Endothelial cell of umbilical vein (primary cell): Measurements from ENCODE around the gene GRM8. TPM values are rescaled to one million over a fixed set of nuclear protein-coding genes. Genes with fewer than 3 reads are reported as not detected.
"Not testable (repeated sequence)": the region's sequence is repeated elsewhere in the genome, so short reads cannot be mapped to it uniquely, and the experiment has no call there.

Experiments
- BruUV-seq: library from RNA; stranded (reverse); fragments of 400-500 nt; replicated peaks from 2 replicates; lab custom pipeline; 2021; lab: Mats Ljungman, UMichigan
- CTCF ChIA-PET: fragments of 300-600, 350-600 bp; sonication (Branson Sonifier 250); formaldehyde crosslinking; loops from one replicate; lab custom pipeline; 2021; ENCODE audit warnings: antibody characterized with exemption, inconsistent platforms; lab: Charles Lee
- POLR2A ChIA-PET: fragments of 300-600, 350-600 bp; sonication (Branson Sonifier 250); formaldehyde crosslinking; loops from one replicate; lab custom pipeline; 2021; ENCODE audit warnings: antibody characterized with exemption, inconsistent platforms; lab: Charles Lee
- DNase-seq: peaks from one replicate; pipeline ENCODE4 v3.0.0-alpha.2; 2011; ENCODE audit warnings: low read depth, low spot score
- FAIRE-seq: peaks from 2 replicates; lab custom pipeline; 2011; peaks lifted over from hg19 to GRCh38; lab: Jason Lieb, UNC
- H2AFZ ChIP-seq: 2 replicates; pipeline ENCODE4 v1.6.0; 2012; ENCODE audit warnings: low read depth, low read length, control low read depth, inconsistent platforms
- H3K27ac ChIP-seq: 2 replicates; pipeline ENCODE4 v1.5.1; 2011; ENCODE audit warnings: low read depth, mild to moderate bottlenecking, control low read depth, low read length, moderate library complexity; ENCODE audit not compliant: insufficient read depth
- H3K27me3 ChIP-seq, 2 experiments: 2 replicates each; pipeline versions ENCODE4 v1.6.0 to v1.6.1; 2011; ENCODE audit warnings: low read length in 2 of 2, mixed read lengths in 1 of 2; ENCODE audit not compliant: control insufficient read depth in 2 of 2, insufficient read depth in 2 of 2
- H3K36me3 ChIP-seq, 2 experiments: 2 replicates in 1 of 2; 3 replicates in 1 of 2; pipeline ENCODE4 v1.5.1; 2011; ENCODE audit warnings: low read length in 2 of 2, mild to moderate bottlenecking in 1 of 2, moderate library complexity in 1 of 2; ENCODE audit not compliant: control insufficient read depth in 2 of 2, insufficient read depth in 2 of 2; ENCODE audit errors: extremely low read depth in 1 of 2
- H3K4me1 ChIP-seq: 3 replicates; pipeline ENCODE4 v1.5.1; 2011; ENCODE audit warnings: mild to moderate bottlenecking, low read length; ENCODE audit not compliant: control insufficient read depth, insufficient read depth; ENCODE audit errors: extremely low read depth
- H3K4me2 ChIP-seq: 2 replicates; pipeline ENCODE4 v1.6.1; 2011; ENCODE audit warnings: low read length, control low read depth, mixed read lengths; ENCODE audit not compliant: insufficient read depth
- H3K4me3 ChIP-seq, 3 experiments: fragments of 200-600 bp in 1 of 3; sonication (generic), shearing (Covaris generic) in 1 of 3; replicated peaks in 1 of 3; 2 replicates each; pipeline ENCODE4 v1.5.1; 2011 to 2016; ENCODE audit warnings: control low read depth in 3 of 3, low read length in 3 of 3, mild to moderate bottlenecking in 2 of 3, inconsistent platforms in 1 of 3, low read depth in 1 of 3, moderate library complexity in 1 of 3; ENCODE audit not compliant: insufficient read depth in 1 of 3
- H3K79me2 ChIP-seq: 2 replicates; pipeline ENCODE4 v1.6.0; 2012; ENCODE audit warnings: low read length, inconsistent platforms; ENCODE audit not compliant: control insufficient read depth, insufficient read depth
- H3K9ac ChIP-seq: replicated peaks from 2 replicates; pipeline ENCODE3; 2011; ENCODE audit warnings: low read length, control low read depth; ENCODE audit not compliant: insufficient read depth; ENCODE audit errors: extremely low read depth
- H3K9me1 ChIP-seq: replicated peaks from 3 replicates; pipeline ENCODE4 v1.6.0; 2011; ENCODE audit warnings: mild to moderate bottlenecking, low read length; ENCODE audit not compliant: control insufficient read depth, insufficient read depth; ENCODE audit errors: extremely low read depth
- H3K9me3 ChIP-seq: replicated peaks from 2 replicates; pipeline ENCODE4 v1.5.1; 2012; ENCODE audit warnings: low read length, inconsistent platforms; ENCODE audit not compliant: control insufficient read depth, insufficient read depth
- H4K20me1 ChIP-seq: replicated peaks from 2 replicates; pipeline ENCODE3; 2011; ENCODE audit warnings: mild to moderate bottlenecking, low read length; ENCODE audit not compliant: control insufficient read depth, insufficient read depth; ENCODE audit errors: extremely low read depth
- CTCF ChIP-seq, 2 donors: IDR thresholded peaks; 1 replicate in 1 of 2; 2 replicates in 1 of 2; pipeline ENCODE4 v1.5.1; 2011; ENCODE audit warnings: low read length in 2 of 2, mild to moderate bottlenecking in 2 of 2, moderate library complexity in 2 of 2, control low read depth in 1 of 2, inconsistent platforms in 1 of 2, low read depth in 1 of 2; ENCODE audit not compliant: insufficient read depth in 1 of 2; ENCODE audit errors: extremely low read depth in 1 of 2
- MAX ChIP-seq: IDR thresholded peaks from 2 replicates; pipeline ENCODE4 v1.6.1; 2011; ENCODE audit not compliant: insufficient read depth, insufficient read length
- POLR2A ChIP-seq: IDR thresholded peaks from 2 replicates; pipeline ENCODE4 v1.6.1; 2012; ENCODE audit warnings: low read depth, mild to moderate bottlenecking, control low read depth, low read length
- POLR2AphosphoS5 ChIP-seq: IDR thresholded peaks from 2 replicates; pipeline ENCODE4 v1.6.1; 2012; ENCODE audit warnings: low read depth, mild to moderate bottlenecking, control low read depth, low read length, moderate library complexity; ENCODE audit not compliant: insufficient read depth
- dilution Hi-C: fragments of 300-500 bp; cut with MboI; formaldehyde crosslinking; loops from one replicate; pipeline ENCODE4 v1.15.0; 2019; ENCODE audit warnings: low sequenced_read_pairs; ENCODE audit not compliant: extremely low pct_ligation_motif_present
- intact Hi-C: fragments of 100-400 bp; cut with micrococcal nuclease; formaldehyde crosslinking; loops from one replicate; pipeline ENCODE4 v1.10.0; 2022
- polyA plus RNA-seq, 4 experiments: library from polyadenylated mRNA; depleted of rRNA in 3 of 4; stranded (reverse) in 3 of 4; unstranded in 1 of 4; fragments of >200 nt; gene quantifications; 2 replicates each; pipeline versions ENCODE4 v1.2.1 to v1.2.3, GENCODE V29; 2011 to 2012; ENCODE audit warnings: missing spikeins in 1 of 4
- total RNA-seq: library from RNA; stranded (reverse); gene quantifications from 2 replicates; pipeline ENCODE4 v1.2.3, GENCODE V29; 2021

Gene GRM8
- total and polyA plus RNA-seq, 2 donors (not counting 3 experiments of a cell fraction or from before 2014, with no cell fraction given): not detected

- H3K27ac ChIP-seq: no peak overlapping the region
- no peaks in the 10 kb centered on the region for H3K79me2 ChIP-seq
- ChIA-PET CTCF (no interaction called here), POLR2A (no interaction called here)
- H3K4me1 ChIP-seq: no peaks in the 10 kb centered on the region
- dilution Hi-C loops: no loop called here
- no peaks in the 10 kb centered on the region for H3K36me3 ChIP-seq
- no TSS peak for BruUV-seq
- FAIRE-seq (no peak), DNase-seq (no peak)
- H3K9me1 ChIP-seq: no peaks in the 10 kb centered on the region
- TF ChIP-seq POLR2A: no peak
- no peak for TF ChIP-seq CTCF (IDR thresholded peaks at IDR 0.05; ENCODE audit: extremely low read depth in 1 of 2, insufficient read depth in 1 of 2, low read depth in 1 of 2, low read length in 2 of 2)
- TF ChIP-seq MAX: no peak
- TF ChIP-seq POLR2AphosphoS5: no peak
- H3K4me2 ChIP-seq: no peak overlapping the region
- no peak overlapping the region for H3K4me3 ChIP-seq
- H4K20me1 ChIP-seq: no peaks in the 10 kb centered on the region
- H3K9ac ChIP-seq: no peak overlapping the region
- no peak overlapping the region for H2AFZ ChIP-seq
- intact Hi-C loops: no loop called here
- H3K9me3 ChIP-seq: no peaks in the 10 kb centered on the region
- no peaks in the 10 kb centered on the region for H3K27me3 ChIP-seq
Measured at GRCh38 chr7:126838194-126838593, 414.5 kb downstream of the GRM8 start.

- H3K4me1 ChIP-seq, FAIRE-seq, H3K27me3 ChIP-seq, BruUV-seq, H3K36me3 ChIP-seq, H3K79me2 ChIP-seq, H3K9me1 ChIP-seq, H3K9me3 ChIP-seq, CTCF ChIA-PET, dilution Hi-C loops, DNase-seq, intact Hi-C loops, POLR2A ChIA-PET, H3K4me3 ChIP-seq, H3K4me2 ChIP-seq, H3K27ac ChIP-seq, H4K20me1 ChIP-seq, H2AFZ ChIP-seq, H3K9ac ChIP-seq: not testable (repeated sequence)
Measured at GRCh38 chr7:126831241-126831640, 421.5 kb downstream of the GRM8 start.
